HepG2 (cell line): ENCODE results near the gene KISS1R. TPM values are rescaled to one million over a fixed set of nuclear protein-coding genes. Genes with fewer than 3 reads are reported as not detected.

ENCODE experiments used
- ATF1 ChIP-seq: IDR thresholded peaks from 2 replicates; pipeline ENCODE4 v1.6.1; 2016; ENCODE audit warnings: mild to moderate bottlenecking, control low read depth
- CAMTA2 ChIP-seq: sonication (generic); formaldehyde crosslinking; IDR thresholded peaks from 2 replicates; pipeline ENCODE4 v1.4.0; 2020; ENCODE audit warnings: mild to moderate bottlenecking, missing genetic modification reagents, borderline replicate concordance
- CREB1 ChIP-seq, 2 experiments: fragments of 450-650 bp in 1 of 2; IDR thresholded peaks; 2 replicates each; pipeline ENCODE4 v1.6.1; 2016 to 2017; ENCODE audit warnings: control low read depth in 1 of 2, mild to moderate bottlenecking in 1 of 2, missing compliant biosample characterization in 1 of 2, missing genetic modification characterization in 1 of 2
- GZF1 ChIP-seq: sonication (generic); formaldehyde crosslinking; IDR thresholded peaks from 2 replicates; pipeline ENCODE4 v1.5.1; 2020; ENCODE audit warnings: mild to moderate bottlenecking, missing genetic modification reagents
- IKZF4 ChIP-seq: sonication (generic); formaldehyde crosslinking; IDR thresholded peaks from 2 replicates; pipeline ENCODE4 v1.5.1; 2020; ENCODE audit warnings: borderline replicate concordance, mild to moderate bottlenecking, low read depth, missing genetic modification reagents; ENCODE audit errors: not compliant biosample characterization
- MED1 ChIP-seq: sonication (generic); formaldehyde crosslinking; IDR thresholded peaks from 2 replicates; pipeline ENCODE4 v1.4.0; 2020; ENCODE audit warnings: missing genetic modification reagents
- PHB2 ChIP-seq: fragments of 450-650 bp; IDR thresholded peaks from 2 replicates; pipeline ENCODE4 v1.6.1; 2018; ENCODE audit not compliant: partially characterized antibody
- ZNF343 ChIP-seq: sonication (generic); formaldehyde crosslinking; IDR thresholded peaks from 2 replicates; pipeline ENCODE4 v1.4.0; 2020; ENCODE audit warnings: mild to moderate bottlenecking, missing genetic modification reagents
- ZNF556 ChIP-seq: sonication (generic); formaldehyde crosslinking; IDR thresholded peaks from 2 replicates; pipeline ENCODE4 v1.4.0; 2020; ENCODE audit warnings: mild to moderate bottlenecking, missing genetic modification reagents, borderline replicate concordance
- ZNF614 ChIP-seq: IDR thresholded peaks from 2 replicates; pipeline ENCODE4 v1.6.1; 2018; ENCODE audit warnings: missing biosample characterization, missing genetic modification reagents, inconsistent platforms, borderline replicate concordance
- ZNF709 ChIP-seq: sonication (generic); formaldehyde crosslinking; IDR thresholded peaks from 2 replicates; pipeline ENCODE4 v1.5.0; 2020; ENCODE audit warnings: mild to moderate bottlenecking, missing genetic modification reagents
- ZNF749 ChIP-seq: sonication (generic); formaldehyde crosslinking; IDR thresholded peaks from 2 replicates; pipeline ENCODE4 v1.8.0; 2022; ENCODE audit warnings: mild to moderate bottlenecking, missing genetic modification reagents, moderate library complexity, borderline replicate concordance
- polyA plus RNA-seq, 8 experiments: library from polyadenylated mRNA; depleted of rRNA in 3 of 8; stranded (reverse) in 7 of 8; unstranded in 1 of 8; fragments of >200 nt; fragmentation: Illumina TruSeq in 4 of 8; extraction: Trizol in 4 of 8; gene quantifications; 2 replicates each; pipeline versions ENCODE4 v1.2.1 to v1.2.3, GENCODE V29; 2011 to 2016; ENCODE audit warnings: low read depth in 4 of 8, missing spikeins in 1 of 8, mixed read lengths in 1 of 8; ENCODE audit not compliant: insufficient read depth in 1 of 8
- total RNA-seq, 5 experiments: library from RNA; depleted of rRNA; stranded (reverse); fragments of >200 nt; fragmentation: Illumina TruSeq; extraction: Trizol; gene quantifications; 2 replicates each; pipeline ENCODE4 v1.2.3, GENCODE V29; 2016; ENCODE audit warnings: low read depth in 1 of 5
- TF ChIP-seq, protein P1 (sequence below): sonication (generic); formaldehyde crosslinking; IDR thresholded peaks from 2 replicates; pipeline ENCODE4 v1.5.1; 2020; ENCODE audit warnings: missing genetic modification reagents, mild to moderate bottlenecking, borderline replicate concordance
- TF ChIP-seq, protein P2 (sequence below), 2 experiments: fragments of 450-650 bp in 1 of 2; sonication (generic) in 1 of 2; formaldehyde crosslinking in 1 of 2; IDR thresholded peaks; 2 replicates each; pipeline versions ENCODE4 v1.6.1 to v1.8.0; 2016 to 2022; ENCODE audit warnings: antibody characterized with exemption in 1 of 2, mild to moderate bottlenecking in 1 of 2, missing genetic modification reagents in 1 of 2
- TF ChIP-seq, protein P3 (sequence below): sonication (generic); formaldehyde crosslinking; conservative IDR thresholded peaks from 2 replicates; pipeline ENCODE4 v1.4.0; 2020; ENCODE audit warnings: missing genetic modification reagents

Gene KISS1R
- total and polyA plus RNA-seq, 2 of the 13 experiments (the other 11 are each of a cell fraction or from before 2014, with no cell fraction given) = 1.1 to 10.2 TPM

DNA sequence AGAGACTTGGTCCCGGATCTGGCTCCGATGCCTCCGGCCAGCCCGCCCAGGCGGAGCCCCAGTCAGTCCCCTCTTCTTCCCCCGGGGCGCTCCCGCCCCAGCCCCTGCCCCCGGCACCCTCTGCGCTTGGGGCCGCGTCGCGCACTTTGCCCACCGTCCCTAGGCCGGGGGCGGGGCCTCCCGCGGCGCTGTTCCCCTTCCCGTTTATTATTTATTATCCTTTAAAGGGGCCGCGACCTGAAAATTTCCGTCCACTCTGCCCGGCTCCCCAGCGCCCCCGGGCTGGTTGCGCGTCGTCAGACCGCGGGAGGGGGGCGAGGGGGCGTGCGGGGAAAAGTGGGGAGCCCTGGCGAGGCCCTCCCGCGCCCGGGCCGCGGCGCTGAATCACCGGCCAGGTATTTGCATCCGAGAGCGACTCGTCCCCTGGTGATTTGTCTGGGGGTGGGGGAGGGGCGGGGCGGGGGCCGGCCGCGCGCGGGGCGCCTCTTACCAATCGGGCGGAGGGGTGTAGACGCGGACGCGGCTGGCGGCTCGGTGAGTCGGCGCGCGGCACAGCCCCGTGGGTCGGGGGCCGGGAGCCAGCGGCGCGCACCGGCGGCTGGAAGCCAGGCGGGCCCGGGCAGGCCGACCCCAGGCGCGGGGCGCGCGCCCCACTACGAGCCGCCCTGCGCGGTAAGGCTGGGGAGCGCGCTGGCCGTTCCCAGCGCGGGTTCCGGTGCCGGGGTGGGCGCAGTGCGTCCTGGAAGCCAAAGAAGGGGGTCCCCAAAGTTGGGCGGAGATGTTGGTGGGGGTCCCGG, 8.6 kb downstream of the KISS1R start, which contains the start of gene ARID3A (continued):
- TF ChIP-seq ZNF556 (CRISPR knock-in tag) (no peak), ZNF343 (no peak), IKZF4 (CRISPR knock-in tag) (no peak), CREB1 (IDR thresholded peaks at IDR 0.05) (peak; percentile 38; the same call in 1 of the 2 replicates), CREB1 (CRISPR knock-in tag; IDR thresholded peaks at IDR 0.05) (no peak), PHB2 (no peak), GZF1 (CRISPR knock-in tag) (no peak), ZNF709 (no peak), ATF1 (CRISPR knock-in tag) (no peak), CAMTA2 (no peak), MED1 (CRISPR knock-in tag) (no peak), ZNF749 (no peak), ZNF614 (CRISPR knock-in tag) (no peak)
- TF ChIP-seq, protein P1, sequence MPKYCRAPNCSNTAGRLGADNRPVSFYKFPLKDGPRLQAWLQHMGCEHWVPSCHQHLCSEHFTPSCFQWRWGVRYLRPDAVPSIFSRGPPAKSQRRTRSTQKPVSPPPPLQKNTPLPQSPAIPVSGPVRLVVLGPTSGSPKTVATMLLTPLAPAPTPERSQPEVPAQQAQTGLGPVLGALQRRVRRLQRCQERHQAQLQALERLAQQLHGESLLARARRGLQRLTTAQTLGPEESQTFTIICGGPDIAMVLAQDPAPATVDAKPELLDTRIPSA (CRISPR knock-in tag) = no peak
- TF ChIP-seq, protein P2, sequence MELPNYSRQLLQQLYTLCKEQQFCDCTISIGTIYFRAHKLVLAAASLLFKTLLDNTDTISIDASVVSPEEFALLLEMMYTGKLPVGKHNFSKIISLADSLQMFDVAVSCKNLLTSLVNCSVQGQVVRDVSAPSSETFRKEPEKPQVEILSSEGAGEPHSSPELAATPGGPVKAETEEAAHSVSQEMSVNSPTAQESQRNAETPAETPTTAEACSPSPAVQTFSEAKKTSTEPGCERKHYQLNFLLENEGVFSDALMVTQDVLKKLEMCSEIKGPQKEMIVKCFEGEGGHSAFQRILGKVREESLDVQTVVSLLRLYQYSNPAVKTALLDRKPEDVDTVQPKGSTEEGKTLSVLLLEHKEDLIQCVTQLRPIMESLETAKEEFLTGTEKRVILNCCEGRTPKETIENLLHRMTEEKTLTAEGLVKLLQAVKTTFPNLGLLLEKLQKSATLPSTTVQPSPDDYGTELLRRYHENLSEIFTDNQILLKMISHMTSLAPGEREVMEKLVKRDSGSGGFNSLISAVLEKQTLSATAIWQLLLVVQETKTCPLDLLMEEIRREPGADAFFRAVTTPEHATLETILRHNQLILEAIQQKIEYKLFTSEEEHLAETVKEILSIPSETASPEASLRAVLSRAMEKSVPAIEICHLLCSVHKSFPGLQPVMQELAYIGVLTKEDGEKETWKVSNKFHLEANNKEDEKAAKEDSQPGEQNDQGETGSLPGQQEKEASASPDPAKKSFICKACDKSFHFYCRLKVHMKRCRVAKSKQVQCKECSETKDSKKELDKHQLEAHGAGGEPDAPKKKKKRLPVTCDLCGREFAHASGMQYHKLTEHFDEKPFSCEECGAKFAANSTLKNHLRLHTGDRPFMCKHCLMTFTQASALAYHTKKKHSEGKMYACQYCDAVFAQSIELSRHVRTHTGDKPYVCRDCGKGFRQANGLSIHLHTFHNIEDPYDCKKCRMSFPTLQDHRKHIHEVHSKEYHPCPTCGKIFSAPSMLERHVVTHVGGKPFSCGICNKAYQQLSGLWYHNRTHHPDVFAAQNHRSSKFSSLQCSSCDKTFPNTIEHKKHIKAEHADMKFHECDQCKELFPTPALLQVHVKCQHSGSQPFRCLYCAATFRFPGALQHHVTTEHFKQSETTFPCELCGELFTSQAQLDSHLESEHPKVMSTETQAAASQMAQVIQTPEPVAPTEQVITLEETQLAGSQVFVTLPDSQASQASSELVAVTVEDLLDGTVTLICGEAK (IDR thresholded peaks at IDR 0.05) = no peak
- TF ChIP-seq, protein P2 (CRISPR knock-in tag; IDR thresholded peaks at IDR 0.05) = no peak; the same call in 1 of the 2 replicates
- TF ChIP-seq, protein P3, sequence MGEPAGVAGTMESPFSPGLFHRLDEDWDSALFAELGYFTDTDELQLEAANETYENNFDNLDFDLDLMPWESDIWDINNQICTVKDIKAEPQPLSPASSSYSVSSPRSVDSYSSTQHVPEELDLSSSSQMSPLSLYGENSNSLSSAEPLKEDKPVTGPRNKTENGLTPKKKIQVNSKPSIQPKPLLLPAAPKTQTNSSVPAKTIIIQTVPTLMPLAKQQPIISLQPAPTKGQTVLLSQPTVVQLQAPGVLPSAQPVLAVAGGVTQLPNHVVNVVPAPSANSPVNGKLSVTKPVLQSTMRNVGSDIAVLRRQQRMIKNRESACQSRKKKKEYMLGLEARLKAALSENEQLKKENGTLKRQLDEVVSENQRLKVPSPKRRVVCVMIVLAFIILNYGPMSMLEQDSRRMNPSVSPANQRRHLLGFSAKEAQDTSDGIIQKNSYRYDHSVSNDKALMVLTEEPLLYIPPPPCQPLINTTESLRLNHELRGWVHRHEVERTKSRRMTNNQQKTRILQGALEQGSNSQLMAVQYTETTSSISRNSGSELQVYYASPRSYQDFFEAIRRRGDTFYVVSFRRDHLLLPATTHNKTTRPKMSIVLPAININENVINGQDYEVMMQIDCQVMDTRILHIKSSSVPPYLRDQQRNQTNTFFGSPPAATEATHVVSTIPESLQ (CRISPR knock-in tag) = no peak
